Activated CD4-positive, alpha-beta T cell treated with anti-CD3 and anti-CD28 coated beads, Interleukin-2, amount 10 ng/mL, durations not matched to agents 24 days and 14 days (primary cell): ENCODE measurements around the gene CASQ1. TPM values are rescaled to one million over a fixed set of nuclear protein-coding genes. Genes with fewer than 3 reads are reported as not detected.

ENCODE experiments used
- DNase-seq: peaks from one replicate; pipeline ENCODE4 v3.0.0; 2022
- H3K27ac Mint-ChIP-seq: one replicate; pipeline ENCODE4 v1.8.0; 2022; ENCODE audit warnings: mild to moderate bottlenecking, mixed read lengths
- H3K27me3 Mint-ChIP-seq: one replicate; pipeline ENCODE4 v1.8.0; 2022; ENCODE audit warnings: mixed read lengths
- H3K36me3 Mint-ChIP-seq: one replicate; pipeline ENCODE4 v1.8.0; 2022; ENCODE audit warnings: low read depth, mild to moderate bottlenecking, mixed read lengths
- H3K4me1 Mint-ChIP-seq: one replicate; pipeline ENCODE4 v1.8.0; 2021; ENCODE audit warnings: mixed read lengths
- H3K4me3 Mint-ChIP-seq: one replicate; pipeline ENCODE4 v1.8.0; 2022; ENCODE audit warnings: mild to moderate bottlenecking, moderate library complexity, mixed read lengths
- H3K9me3 Mint-ChIP-seq: one replicate; pipeline ENCODE4 v1.8.0; 2021; ENCODE audit warnings: mixed read lengths
- intact Hi-C: fragments of 100-400 bp; cut with micrococcal nuclease; formaldehyde crosslinking; loops from one replicate; pipeline ENCODE4 v1.15.1; 2023
- total RNA-seq: library from RNA; stranded (reverse); gene quantifications from 2 replicates; pipeline ENCODE4 v1.2.3, GENCODE V29; 2022

The CASQ1 gene
- total RNA-seq, 1 donor from 2014 or later, result not detected

- no peak for DNase-seq
- Mint-ChIP-seq H3K27ac (no peak overlapping the region), H3K36me3 (no peaks in the 10 kb centered on the region), H3K27me3 (peaks cover 43% of the 10 kb centered on the region), H3K4me1 (no peaks in the 10 kb centered on the region), H3K4me3 (no peak overlapping the region), H3K9me3 (no peaks in the 10 kb centered on the region)
- intact Hi-C loops, result no loop called here
These were observed 28.2 kb upstream of the CASQ1 start for GRCh38 chr1:160161965-160162705.

GRCh38 chr1:160162931-160163330 is 27.4 kb upstream of the CASQ1 start:
- Mint-ChIP-seq H3K36me3 (no peaks in the 10 kb centered on the region), H3K4me1 (no peaks in the 10 kb centered on the region), H3K9me3 (no peaks in the 10 kb centered on the region), H3K4me3 (no peak overlapping the region), H3K27me3 (peaks cover 38% of the 10 kb centered on the region), H3K27ac (no peak overlapping the region)
- no peak for DNase-seq
- intact Hi-C loops, result no loop called here

- no peaks in the 10 kb centered on the region for H3K36me3 Mint-ChIP-seq
- H3K4me3 Mint-ChIP-seq, result no peak overlapping the region
- peaks cover 33% of the 10 kb centered on the region for H3K27me3 Mint-ChIP-seq
- no peaks in the 10 kb centered on the region for H3K9me3 Mint-ChIP-seq
- DNase-seq, result no peak
- intact Hi-C loops, result no loop called here
- no peak overlapping the region for H3K27ac Mint-ChIP-seq
- H3K4me1 Mint-ChIP-seq, result no peaks in the 10 kb centered on the region
These were observed 26.8 kb upstream of the CASQ1 start for GRCh38 chr1:160163615-160164014.

GRCh38 chr1:160164121-160164520 is 26.3 kb upstream of the CASQ1 start:
- H3K4me1 Mint-ChIP-seq, result no peaks in the 10 kb centered on the region
- peaks cover 31% of the 10 kb centered on the region for H3K27me3 Mint-ChIP-seq
- intact Hi-C loops, result no loop called here
- H3K9me3 Mint-ChIP-seq, result no peaks in the 10 kb centered on the region
- H3K27ac Mint-ChIP-seq, result no peak overlapping the region
- H3K4me3 Mint-ChIP-seq, result no peak overlapping the region
- DNase-seq, result no peak
- H3K36me3 Mint-ChIP-seq, result no peaks in the 10 kb centered on the region

GRCh38 chr1:160166166-160166868 is 24.1 kb upstream of the CASQ1 start:
- intact Hi-C loops, result no loop called here
- no peaks in the 10 kb centered on the region for H3K36me3 Mint-ChIP-seq
- no peak for DNase-seq
- H3K9me3 Mint-ChIP-seq, result no peaks in the 10 kb centered on the region
- H3K4me1 Mint-ChIP-seq, result peaks cover 6% of the 10 kb centered on the region
- H3K4me3 Mint-ChIP-seq, result no peak overlapping the region
- H3K27ac Mint-ChIP-seq, result no peak overlapping the region
- peaks cover 27% of the 10 kb centered on the region for H3K27me3 Mint-ChIP-seq

- Mint-ChIP-seq H3K4me3 (no peak overlapping the region), H3K4me1 (peaks cover 6% of the 10 kb centered on the region), H3K36me3 (no peaks in the 10 kb centered on the region), H3K27me3 (peaks cover 24% of the 10 kb centered on the region), H3K27ac (no peak overlapping the region), H3K9me3 (no peaks in the 10 kb centered on the region)
- intact Hi-C loops, result no loop called here
- no peak for DNase-seq
These were observed 23.3 kb upstream of the CASQ1 start for GRCh38 chr1:160167056-160167455.

- Mint-ChIP-seq H3K4me1 (peaks cover 6% of the 10 kb centered on the region), H3K27ac (no peak overlapping the region), H3K9me3 (no peaks in the 10 kb centered on the region), H3K36me3 (no peaks in the 10 kb centered on the region), H3K27me3 (peaks cover 28% of the 10 kb centered on the region), H3K4me3 (no peak overlapping the region)
- intact Hi-C loops, result no loop called here
- DNase-seq, result no peak
These were observed 22.8 kb upstream of the CASQ1 start for GRCh38 chr1:160167580-160167979.

GRCh38 chr1:160168016-160168415 is 22.4 kb upstream of the CASQ1 start:
- Mint-ChIP-seq H3K36me3 (no peaks in the 10 kb centered on the region), H3K4me1 (peaks cover 6% of the 10 kb centered on the region), H3K9me3 (no peaks in the 10 kb centered on the region), H3K27ac (no peak overlapping the region), H3K27me3 (peaks cover 32% of the 10 kb centered on the region), H3K4me3 (no peak overlapping the region)
- intact Hi-C loops, result no loop called here
- no peak for DNase-seq

- H3K4me1 Mint-ChIP-seq, result peaks cover 6% of the 10 kb centered on the region
- peaks cover 33% of the 10 kb centered on the region for H3K27me3 Mint-ChIP-seq
- no peak overlapping the region for H3K27ac Mint-ChIP-seq
- no peak for DNase-seq
- no peak overlapping the region for H3K4me3 Mint-ChIP-seq
- intact Hi-C loops, result no loop called here
- no peaks in the 10 kb centered on the region for H3K36me3 Mint-ChIP-seq
- no peaks in the 10 kb centered on the region for H3K9me3 Mint-ChIP-seq
These were observed 21.6 kb upstream of the CASQ1 start for GRCh38 chr1:160168609-160169369.

- H3K36me3 Mint-ChIP-seq, result no peaks in the 10 kb centered on the region
- peaks cover 35% of the 10 kb centered on the region for H3K27me3 Mint-ChIP-seq
- H3K4me1 Mint-ChIP-seq, result peaks cover 6% of the 10 kb centered on the region
- H3K9me3 Mint-ChIP-seq, result no peaks in the 10 kb centered on the region
- DNase-seq, result no peak
- no peak overlapping the region for H3K4me3 Mint-ChIP-seq
- peak overlapping the region; percentile 6 for H3K27ac Mint-ChIP-seq
- intact Hi-C loops, result no loop called here
These were observed 20.6 kb upstream of the CASQ1 start for GRCh38 chr1:160169553-160170399.

GRCh38 chr1:160171354-160171753 is 19.0 kb upstream of the CASQ1 start:
- no peak overlapping the region for H3K4me3 Mint-ChIP-seq
- intact Hi-C loops, result no loop called here
- no peak for DNase-seq
- H3K27ac Mint-ChIP-seq, result no peak overlapping the region
- peaks cover 6% of the 10 kb centered on the region for H3K4me1 Mint-ChIP-seq
- H3K9me3 Mint-ChIP-seq, result no peaks in the 10 kb centered on the region
- peaks cover 35% of the 10 kb centered on the region for H3K27me3 Mint-ChIP-seq
- H3K36me3 Mint-ChIP-seq, result no peaks in the 10 kb centered on the region

- H3K27ac Mint-ChIP-seq, result no peak overlapping the region
- H3K36me3 Mint-ChIP-seq, result no peaks in the 10 kb centered on the region
- intact Hi-C loops, result no loop called here
- DNase-seq, result no peak
- no peaks in the 10 kb centered on the region for H3K9me3 Mint-ChIP-seq
- H3K4me1 Mint-ChIP-seq, result peaks cover 6% of the 10 kb centered on the region
- H3K27me3 Mint-ChIP-seq, result peaks cover 33% of the 10 kb centered on the region
- no peak overlapping the region for H3K4me3 Mint-ChIP-seq
These were observed 18.4 kb upstream of the CASQ1 start for GRCh38 chr1:160171980-160172379.

- no peak overlapping the region for H3K4me3 Mint-ChIP-seq
- intact Hi-C loops, result no loop called here
- H3K4me1 Mint-ChIP-seq, result no peaks in the 10 kb centered on the region
- H3K27ac Mint-ChIP-seq, result no peak overlapping the region
- no peak for DNase-seq
- H3K9me3 Mint-ChIP-seq, result no peaks in the 10 kb centered on the region
- H3K27me3 Mint-ChIP-seq, result peaks cover 41% of the 10 kb centered on the region
- H3K36me3 Mint-ChIP-seq, result no peaks in the 10 kb centered on the region
These were observed 13.1 kb upstream of the CASQ1 start for GRCh38 chr1:160177231-160177630.
